ENCODE results near the gene PDZD2.
"Not testable (repeated sequence)": the region's sequence is repeated elsewhere in the genome, so short reads cannot be mapped to it uniquely, and the experiment has no call there.

PDZD2 gene

GRCh38 chr5:32074401-32074800, 435.5 kb downstream of the PDZD2 start:
- H3K27me3 ChIP-seq (replicated peaks), result no peaks in the 10 kb centered on the region
- TF ChIP-seq, protein P1, sequence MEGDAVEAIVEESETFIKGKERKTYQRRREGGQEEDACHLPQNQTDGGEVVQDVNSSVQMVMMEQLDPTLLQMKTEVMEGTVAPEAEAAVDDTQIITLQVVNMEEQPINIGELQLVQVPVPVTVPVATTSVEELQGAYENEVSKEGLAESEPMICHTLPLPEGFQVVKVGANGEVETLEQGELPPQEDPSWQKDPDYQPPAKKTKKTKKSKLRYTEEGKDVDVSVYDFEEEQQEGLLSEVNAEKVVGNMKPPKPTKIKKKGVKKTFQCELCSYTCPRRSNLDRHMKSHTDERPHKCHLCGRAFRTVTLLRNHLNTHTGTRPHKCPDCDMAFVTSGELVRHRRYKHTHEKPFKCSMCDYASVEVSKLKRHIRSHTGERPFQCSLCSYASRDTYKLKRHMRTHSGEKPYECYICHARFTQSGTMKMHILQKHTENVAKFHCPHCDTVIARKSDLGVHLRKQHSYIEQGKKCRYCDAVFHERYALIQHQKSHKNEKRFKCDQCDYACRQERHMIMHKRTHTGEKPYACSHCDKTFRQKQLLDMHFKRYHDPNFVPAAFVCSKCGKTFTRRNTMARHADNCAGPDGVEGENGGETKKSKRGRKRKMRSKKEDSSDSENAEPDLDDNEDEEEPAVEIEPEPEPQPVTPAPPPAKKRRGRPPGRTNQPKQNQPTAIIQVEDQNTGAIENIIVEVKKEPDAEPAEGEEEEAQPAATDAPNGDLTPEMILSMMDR (IDR thresholded peaks at IDR 0.05; ENCODE audit: low read depth, low read length, missing control alignments), result no peak
- no peak for DNase-seq
- no peak overlapping the region for H3K27ac ChIP-seq
- in situ Hi-C loops (cut with HindIII; ENCODE audit: low pct_ligation_motif_present, low sequenced_read_pairs), result loop anchor here (25.0 kb wide), 1 partner anchor 237 kb away; no protein-coding TSS in a partner anchor
- H3K4me3 ChIP-seq (ENCODE audit: low read depth, low read length), result no peak overlapping the region
- no peaks in the 10 kb centered on the region for H3K36me3 ChIP-seq (replicated peaks)

DNA sequence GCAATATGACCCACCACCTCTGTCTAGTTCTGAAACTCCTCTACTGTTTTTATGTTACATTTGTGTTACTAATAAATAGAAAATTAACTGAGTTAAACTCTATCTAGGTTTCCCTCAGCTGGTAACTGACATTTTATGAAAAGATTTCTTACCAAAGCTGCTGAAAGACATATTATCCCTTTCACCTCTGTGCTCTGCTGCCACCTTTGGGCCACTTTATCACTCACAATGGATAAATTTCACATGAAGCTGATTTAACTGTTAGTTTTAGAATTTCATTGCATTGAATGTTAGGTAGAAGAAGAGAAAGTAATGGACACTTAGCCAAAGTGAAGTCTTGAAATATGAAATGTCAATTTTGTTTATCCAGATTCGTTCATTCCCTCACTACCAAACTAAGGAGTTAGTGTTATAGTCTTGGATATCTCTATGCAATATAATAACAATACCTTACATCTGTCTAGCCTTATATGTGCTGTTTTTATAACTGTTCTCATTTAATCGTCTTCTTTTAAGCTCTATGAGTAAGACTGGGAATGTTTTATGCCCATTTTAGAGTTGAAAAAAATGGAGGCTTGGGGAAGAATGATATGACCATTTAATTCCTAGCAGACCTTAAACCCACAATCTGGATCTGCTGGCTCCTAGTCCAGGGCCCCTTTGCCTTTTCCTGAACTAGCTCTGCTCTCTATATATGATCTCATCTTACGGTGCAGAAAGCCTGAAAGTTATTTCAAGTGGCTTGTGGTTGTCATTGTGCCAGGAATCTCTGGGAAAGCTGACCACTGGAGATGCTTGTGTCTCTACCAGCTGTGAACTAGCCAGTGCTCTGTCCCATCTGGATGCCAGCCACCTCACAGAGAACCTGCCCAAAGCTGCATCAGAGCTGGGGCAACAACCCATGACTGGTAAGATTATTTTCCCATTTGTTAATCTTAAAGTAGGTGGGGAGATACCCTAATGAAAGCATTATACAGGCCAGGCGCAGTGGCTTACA, 438.1 kb downstream of the PDZD2 start:
- TF ChIP-seq, protein P1 (IDR thresholded peaks at IDR 0.05; ENCODE audit: low read depth, low read length, missing control alignments), result peak; percentile 76
- H3K36me3 ChIP-seq (replicated peaks), result no peaks in the 10 kb centered on the region
- in situ Hi-C loops (cut with HindIII; ENCODE audit: low pct_ligation_motif_present, low sequenced_read_pairs), result no loop called here

DNA sequence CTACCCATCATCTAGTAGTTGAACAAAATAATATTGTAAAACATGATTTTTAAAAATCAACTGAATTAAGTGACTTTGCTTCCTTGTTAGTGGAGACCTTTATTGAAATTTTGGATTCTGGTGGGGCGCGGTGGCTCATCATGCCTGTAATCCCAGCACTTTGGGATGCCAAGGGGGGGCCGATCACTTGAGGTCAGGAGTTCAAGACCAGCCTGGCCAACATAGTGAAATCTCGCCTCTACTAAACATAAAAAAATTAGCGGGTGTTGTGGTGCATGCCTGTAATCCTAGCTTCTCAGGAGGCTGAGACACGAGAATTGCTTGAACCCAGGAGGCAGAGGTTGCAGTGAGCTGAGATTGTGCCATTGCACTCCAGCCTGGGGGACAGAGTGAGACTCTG, 439.9 kb downstream of the PDZD2 start:
- H3K36me3 ChIP-seq (replicated peaks); DNase-seq; H3K27me3 ChIP-seq (replicated peaks); H3K27ac ChIP-seq; in situ Hi-C loops (cut with HindIII; ENCODE audit: low pct_ligation_motif_present, low sequenced_read_pairs); H3K4me3 ChIP-seq (ENCODE audit: low read depth, low read length): not testable (repeated sequence)

More for the DNA sequence above, 438.1 kb downstream of the PDZD2 start:
- DNase-seq, result peak; percentile 47
- Histone ChIP-seq H3K27ac (no peak overlapping the region), H3K4me3 (ENCODE audit: low read depth, low read length) (no peak overlapping the region), H3K27me3 (replicated peaks) (no peaks in the 10 kb centered on the region)

DNA sequence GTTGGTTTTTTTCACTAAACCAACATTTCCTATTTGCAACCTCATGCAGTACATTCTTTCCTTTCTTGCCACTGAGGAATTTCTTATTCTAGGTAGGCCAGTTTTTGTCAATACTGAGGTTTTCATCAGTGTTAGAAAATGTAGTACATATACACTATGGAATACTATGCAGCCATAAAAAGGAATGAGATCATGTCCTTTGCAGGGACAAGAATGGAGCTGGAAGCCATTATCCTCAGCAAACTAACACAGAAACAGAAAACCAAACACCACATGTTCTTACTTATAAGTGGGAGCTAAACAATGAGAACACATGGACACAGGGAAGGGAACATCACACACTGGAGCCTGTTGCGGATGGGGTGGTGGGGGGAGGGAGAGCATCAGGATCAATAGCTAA, 441.6 kb downstream of the PDZD2 start:
- H3K27ac ChIP-seq; in situ Hi-C loops (cut with HindIII; ENCODE audit: low pct_ligation_motif_present, low sequenced_read_pairs); H3K36me3 ChIP-seq (replicated peaks); H3K4me3 ChIP-seq (ENCODE audit: low read depth, low read length); DNase-seq; H3K27me3 ChIP-seq (replicated peaks): not testable (repeated sequence)

GRCh38 chr5:32082701-32083100, 443.8 kb downstream of the PDZD2 start:
- no peak for DNase-seq
- TF ChIP-seq, protein P1 (IDR thresholded peaks at IDR 0.05; ENCODE audit: low read depth, low read length, missing control alignments), result no peak

GRCh38 chr5:32083981-32084430, 445.1 kb downstream of the PDZD2 start:
- H3K27me3 ChIP-seq (replicated peaks), result no peaks in the 10 kb centered on the region
- no peaks in the 10 kb centered on the region for H3K36me3 ChIP-seq (replicated peaks)
- no peak overlapping the region for H3K4me3 ChIP-seq (ENCODE audit: low read depth, low read length)
- in situ Hi-C loops (cut with HindIII; ENCODE audit: low pct_ligation_motif_present, low sequenced_read_pairs), result no loop called here
- no peak overlapping the region for H3K27ac ChIP-seq
- TF ChIP-seq, protein P1 (IDR thresholded peaks at IDR 0.05; ENCODE audit: low read depth, low read length, missing control alignments), result no peak
- no peak for DNase-seq

More at GRCh38 chr5:32082701-32083100, 443.8 kb downstream of the PDZD2 start:
- Histone ChIP-seq H3K27ac (no peak overlapping the region), H3K36me3 (replicated peaks) (no peaks in the 10 kb centered on the region), H3K4me3 (ENCODE audit: low read depth, low read length) (no peak overlapping the region), H3K27me3 (replicated peaks) (no peaks in the 10 kb centered on the region)
- in situ Hi-C loops (cut with HindIII; ENCODE audit: low pct_ligation_motif_present, low sequenced_read_pairs), result no loop called here

Data from brain microvascular endothelial cell (primary cell).